GM23338 (cell line): ENCODE results near the gene CYGB. TPM values are rescaled to one million over a fixed set of nuclear protein-coding genes. Genes with fewer than 3 reads are reported as not detected.

Experiments used
- ATAC-seq: fragments of 200-7000 bp; cut with Tn5 transposase; 3 replicates; pipeline ENCODE4 v1.9.1; 2020
- DNase-seq: peaks from one replicate; pipeline ENCODE4 v3.0.0-alpha.2; 2015; ENCODE audit warnings: low spot score
- H2AFZ ChIP-seq: fragments of 200-600 bp; sonication (generic); 2 replicates; pipeline ENCODE4 v1.8.0; 2016; ENCODE audit warnings: antibody characterized with exemption, mild to moderate bottlenecking, moderate library complexity
- H3F3A ChIP-seq: fragments of 200-600 bp; sonication (generic); replicated peaks from 2 replicates; pipeline ENCODE4 v1.8.0; 2017; ENCODE audit warnings: antibody characterized with exemption, mixed run types, low read depth
- H3K27ac ChIP-seq: fragments of 200-600 bp; sonication (generic); 2 replicates; pipeline ENCODE4 v1.6.1; 2016; ENCODE audit warnings: low read depth
- H3K27me3 ChIP-seq: fragments of 200-600 bp; sonication (generic); 2 replicates; pipeline ENCODE4 v1.8.0; 2016; ENCODE audit warnings: mild to moderate bottlenecking, mixed run types, moderate library complexity; ENCODE audit not compliant: insufficient read depth
- H3K36me3 ChIP-seq: fragments of 200-600 bp; sonication (generic); 2 replicates; pipeline ENCODE4 v1.8.0; 2016; ENCODE audit warnings: mild to moderate bottlenecking; ENCODE audit not compliant: insufficient read depth
- H3K4me1 ChIP-seq: fragments of 200-600 bp; sonication (generic); 2 replicates; pipeline ENCODE4 v1.8.0; 2016; ENCODE audit warnings: mild to moderate bottlenecking, moderate library complexity; ENCODE audit not compliant: insufficient read depth
- H3K4me2 ChIP-seq: fragments of 200-600 bp; sonication (generic); 2 replicates; pipeline ENCODE4 v1.7.1; 2017; ENCODE audit warnings: mixed run types
- H3K4me3 ChIP-seq: fragments of 200-600 bp; sonication (generic); 2 replicates; pipeline ENCODE4 v1.6.1; 2016; ENCODE audit warnings: mixed run types
- H3K79me2 ChIP-seq: fragments of 200-600 bp; sonication (generic); replicated peaks from 2 replicates; pipeline ENCODE4 v1.8.0; 2017; ENCODE audit warnings: mild to moderate bottlenecking; ENCODE audit not compliant: insufficient read depth
- H3K9me2 ChIP-seq: fragments of 200-600 bp; sonication (generic); 2 replicates; pipeline ENCODE4 v1.8.0; 2017; ENCODE audit not compliant: insufficient read depth
- H4K20me1 ChIP-seq: fragments of 200-600 bp; sonication (generic); replicated peaks from 2 replicates; pipeline ENCODE4 v1.8.0; 2017; ENCODE audit warnings: mild to moderate bottlenecking; ENCODE audit not compliant: insufficient read depth
- H3K27ac Mint-ChIP-seq: 2 replicates; pipeline ENCODE4 v1.8.0; 2020; ENCODE audit warnings: inconsistent platforms, mild to moderate bottlenecking, moderate library complexity, mixed read lengths
- H3K27me3 Mint-ChIP-seq: 3 replicates; pipeline ENCODE4 v1.8.0; 2022; ENCODE audit warnings: low read depth, mild to moderate bottlenecking, moderate library complexity, mixed read lengths, inconsistent platforms; ENCODE audit not compliant: insufficient read depth, poor library complexity
- H3K36me3 Mint-ChIP-seq: 3 replicates; pipeline ENCODE4 v1.8.0; 2021; ENCODE audit warnings: low read depth, mild to moderate bottlenecking, inconsistent platforms, moderate library complexity, mixed read lengths
- H3K4me1 Mint-ChIP-seq: 3 replicates; pipeline ENCODE4 v1.8.0; 2020; ENCODE audit warnings: mild to moderate bottlenecking, inconsistent platforms, mixed read lengths
- H3K4me3 Mint-ChIP-seq: 3 replicates; pipeline ENCODE4 v1.8.0; 2021; ENCODE audit warnings: moderate library complexity, mild to moderate bottlenecking, inconsistent platforms, mixed read lengths
- H3K9me3 Mint-ChIP-seq: 3 replicates; pipeline ENCODE4 v1.8.0; 2020; ENCODE audit warnings: moderate library complexity, mild to moderate bottlenecking, inconsistent platforms, mixed read lengths
- CREB1 ChIP-seq: fragments of 250-450 bp; sonication (Bioruptor Pico); IDR thresholded peaks from 2 replicates; pipeline ENCODE4 v1.5.0; 2020; ENCODE audit warnings: low read depth, mild to moderate bottlenecking, moderate library complexity
- EZH2 ChIP-seq: fragments of 200-600 bp; sonication (generic); IDR thresholded peaks from one replicate; pipeline ENCODE4 v1.8.0; 2017; ENCODE audit warnings: antibody characterized with exemption, mild to moderate bottlenecking, low read depth; ENCODE audit not compliant: unreplicated experiment
- EZH2phosphoT487 ChIP-seq: fragments of 200-600 bp; sonication (generic); IDR thresholded peaks from one replicate; pipeline ENCODE4 v1.8.1; 2018; ENCODE audit warnings: antibody characterized with exemption; ENCODE audit not compliant: unreplicated experiment
- JUNB ChIP-seq: IDR thresholded peaks from one replicate; pipeline ENCODE4 v1.6.1; 2016; ENCODE audit warnings: antibody characterized with exemption; ENCODE audit not compliant: unreplicated experiment
- NANOG ChIP-seq: IDR thresholded peaks from 2 replicates; pipeline ENCODE4 v1.6.1; 2016; ENCODE audit warnings: antibody characterized with exemption, borderline replicate concordance
- POLR2AphosphoS5 ChIP-seq: IDR thresholded peaks from 2 replicates; pipeline ENCODE4 v1.6.1; 2016; ENCODE audit warnings: antibody characterized with exemption, low read depth
- STAT1 ChIP-seq: IDR thresholded peaks from one replicate; pipeline ENCODE4 v1.6.1; 2016; ENCODE audit warnings: antibody characterized with exemption; ENCODE audit not compliant: unreplicated experiment
- ZNF114 ChIP-seq: fragments of 250-450 bp; sonication (Bioruptor Pico); IDR thresholded peaks from 2 replicates; pipeline ENCODE4 v1.5.0; 2020; ENCODE audit warnings: mild to moderate bottlenecking, moderate library complexity
- ZNF331 ChIP-seq: fragments of 250-450 bp; sonication (Bioruptor Pico); IDR thresholded peaks from 2 replicates; pipeline ENCODE4 v1.5.0; 2020; ENCODE audit warnings: low read depth, mild to moderate bottlenecking, moderate library complexity
- polyA plus RNA-seq: library from polyadenylated mRNA; unstranded; fragments of >200 nt; fragmentation: Nextera tagmentation; extraction: Ambion mirVana; gene quantifications from 2 replicates; pipeline ENCODE4 v1.2.1, GENCODE V29; 2016
- total RNA-seq: library from RNA; depleted of rRNA; stranded (reverse); fragments of >200 nt; shearing (Covaris generic); gene quantifications from 2 replicates; pipeline ENCODE4 v1.2.3, GENCODE V29; 2014
- TF ChIP-seq, protein P1 (sequence below): IDR thresholded peaks from 2 replicates; pipeline ENCODE4 v1.6.1; 2016; ENCODE audit warnings: antibody characterized with exemption
- TF ChIP-seq, protein P2 (sequence below): IDR thresholded peaks from one replicate; pipeline ENCODE4 v1.6.1; 2018; ENCODE audit warnings: antibody characterized with exemption; ENCODE audit not compliant: unreplicated experiment
- TF ChIP-seq, protein P3 (sequence below): fragments of 250-450 bp; sonication (Bioruptor Pico); IDR thresholded peaks from 2 replicates; pipeline ENCODE4 v1.5.0; 2020; ENCODE audit warnings: mild to moderate bottlenecking, moderate library complexity
- TF ChIP-seq, protein P4 (sequence below), 2 experiments: fragments of 200-600 bp in 1 of 2; sonication (generic) in 1 of 2; conservative IDR thresholded peaks; 2 replicates each; pipeline versions ENCODE4 v1.5.1 to v1.6.1; 2016 to 2017; ENCODE audit warnings: antibody characterized with exemption in 2 of 2, low read depth in 2 of 2, mild to moderate bottlenecking in 2 of 2, moderate library complexity in 1 of 2

CYGB gene
- total and polyA plus RNA-seq, 2 experiments from 2014 or later: 1.2 to 1.7 TPM

DNA sequence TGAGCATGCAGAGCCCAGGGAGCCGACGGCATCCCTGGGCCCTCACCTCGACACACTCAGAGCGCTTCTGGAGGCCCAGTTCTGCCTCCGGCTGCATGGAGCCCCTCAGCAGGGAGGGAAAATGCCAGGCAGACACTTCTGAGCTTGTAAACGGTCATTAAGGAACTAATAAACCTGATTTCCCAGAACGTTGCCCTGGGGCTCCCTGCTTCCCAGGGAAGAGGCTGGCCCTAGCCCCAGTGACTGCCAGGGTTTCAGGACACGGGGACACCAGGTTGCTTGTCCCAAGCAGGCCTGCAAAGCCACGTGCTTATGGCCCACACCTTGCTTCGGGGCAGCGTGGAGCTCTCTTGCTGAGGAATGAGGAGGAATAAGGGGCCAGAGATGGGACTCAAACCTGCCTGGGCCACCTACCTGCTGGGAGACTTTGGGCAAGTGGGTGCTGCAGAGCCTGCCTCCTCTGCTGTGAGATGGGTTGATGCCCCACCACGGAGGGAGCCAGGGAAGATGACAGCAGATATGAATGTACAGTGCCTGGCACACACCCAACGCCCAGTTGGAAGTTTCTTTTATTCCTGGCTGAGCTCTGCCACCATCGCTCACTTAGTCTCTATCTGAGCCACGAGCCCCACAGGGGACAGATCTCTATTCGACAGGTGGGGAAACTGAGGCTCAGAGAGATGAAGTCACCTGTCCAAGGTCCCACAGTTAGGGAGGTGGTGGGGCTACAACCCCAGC is 41.7 kb downstream of the CYGB start:
- Histone ChIP-seq H3K27me3 (peaks cover 4% of the 10 kb centered on the region; the same call in 1 of the 2 replicates), H3K4me3 (no peak overlapping the region), H2AFZ (no peak overlapping the region), H3K9me2 (no peaks in the 10 kb centered on the region), H3K36me3 (no peaks in the 10 kb centered on the region), H3K4me2 (no peak overlapping the region), H3K4me1 (peaks cover 28% of the 10 kb centered on the region), H3K27ac (no peak overlapping the region), H3K79me2 (peaks cover 3% of the 10 kb centered on the region; the same call in 1 of the 2 replicates), H4K20me1 (peaks cover 12% of the 10 kb centered on the region), H3F3A (0 out of 2 replicates have a peak, but pooled peaks cover 3% of the 10 kb centered on the region)
- H3K4me3 Mint-ChIP-seq: no peak overlapping the region
- H3K27ac Mint-ChIP-seq: no peak overlapping the region
- peaks cover 53% of the 10 kb centered on the region for H3K4me1 Mint-ChIP-seq
- DNase-seq (no peak), ATAC-seq (no peak)
- H3K36me3 Mint-ChIP-seq: no peaks in the 10 kb centered on the region
- H3K27me3 Mint-ChIP-seq: peaks cover 20% of the 10 kb centered on the region
- H3K9me3 Mint-ChIP-seq: no peaks in the 10 kb centered on the region
- TF ChIP-seq EZH2: no peak
- no peak for TF ChIP-seq POLR2AphosphoS5
- no peak for TF ChIP-seq STAT1
- TF ChIP-seq, protein P1, sequence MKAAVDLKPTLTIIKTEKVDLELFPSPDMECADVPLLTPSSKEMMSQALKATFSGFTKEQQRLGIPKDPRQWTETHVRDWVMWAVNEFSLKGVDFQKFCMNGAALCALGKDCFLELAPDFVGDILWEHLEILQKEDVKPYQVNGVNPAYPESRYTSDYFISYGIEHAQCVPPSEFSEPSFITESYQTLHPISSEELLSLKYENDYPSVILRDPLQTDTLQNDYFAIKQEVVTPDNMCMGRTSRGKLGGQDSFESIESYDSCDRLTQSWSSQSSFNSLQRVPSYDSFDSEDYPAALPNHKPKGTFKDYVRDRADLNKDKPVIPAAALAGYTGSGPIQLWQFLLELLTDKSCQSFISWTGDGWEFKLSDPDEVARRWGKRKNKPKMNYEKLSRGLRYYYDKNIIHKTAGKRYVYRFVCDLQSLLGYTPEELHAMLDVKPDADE: no peak
- no peak for TF ChIP-seq ZNF331 (CRISPR knock-in tag)
- TF ChIP-seq JUNB: no peak
- TF ChIP-seq ZNF114: no peak
- TF ChIP-seq, protein P2, sequence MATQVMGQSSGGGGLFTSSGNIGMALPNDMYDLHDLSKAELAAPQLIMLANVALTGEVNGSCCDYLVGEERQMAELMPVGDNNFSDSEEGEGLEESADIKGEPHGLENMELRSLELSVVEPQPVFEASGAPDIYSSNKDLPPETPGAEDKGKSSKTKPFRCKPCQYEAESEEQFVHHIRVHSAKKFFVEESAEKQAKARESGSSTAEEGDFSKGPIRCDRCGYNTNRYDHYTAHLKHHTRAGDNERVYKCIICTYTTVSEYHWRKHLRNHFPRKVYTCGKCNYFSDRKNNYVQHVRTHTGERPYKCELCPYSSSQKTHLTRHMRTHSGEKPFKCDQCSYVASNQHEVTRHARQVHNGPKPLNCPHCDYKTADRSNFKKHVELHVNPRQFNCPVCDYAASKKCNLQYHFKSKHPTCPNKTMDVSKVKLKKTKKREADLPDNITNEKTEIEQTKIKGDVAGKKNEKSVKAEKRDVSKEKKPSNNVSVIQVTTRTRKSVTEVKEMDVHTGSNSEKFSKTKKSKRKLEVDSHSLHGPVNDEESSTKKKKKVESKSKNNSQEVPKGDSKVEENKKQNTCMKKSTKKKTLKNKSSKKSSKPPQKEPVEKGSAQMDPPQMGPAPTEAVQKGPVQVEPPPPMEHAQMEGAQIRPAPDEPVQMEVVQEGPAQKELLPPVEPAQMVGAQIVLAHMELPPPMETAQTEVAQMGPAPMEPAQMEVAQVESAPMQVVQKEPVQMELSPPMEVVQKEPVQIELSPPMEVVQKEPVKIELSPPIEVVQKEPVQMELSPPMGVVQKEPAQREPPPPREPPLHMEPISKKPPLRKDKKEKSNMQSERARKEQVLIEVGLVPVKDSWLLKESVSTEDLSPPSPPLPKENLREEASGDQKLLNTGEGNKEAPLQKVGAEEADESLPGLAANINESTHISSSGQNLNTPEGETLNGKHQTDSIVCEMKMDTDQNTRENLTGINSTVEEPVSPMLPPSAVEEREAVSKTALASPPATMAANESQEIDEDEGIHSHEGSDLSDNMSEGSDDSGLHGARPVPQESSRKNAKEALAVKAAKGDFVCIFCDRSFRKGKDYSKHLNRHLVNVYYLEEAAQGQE: no peak
- no peak for TF ChIP-seq CREB1 (CRISPR knock-in tag)
- no peak for TF ChIP-seq EZH2phosphoT487
- TF ChIP-seq, protein P3, sequence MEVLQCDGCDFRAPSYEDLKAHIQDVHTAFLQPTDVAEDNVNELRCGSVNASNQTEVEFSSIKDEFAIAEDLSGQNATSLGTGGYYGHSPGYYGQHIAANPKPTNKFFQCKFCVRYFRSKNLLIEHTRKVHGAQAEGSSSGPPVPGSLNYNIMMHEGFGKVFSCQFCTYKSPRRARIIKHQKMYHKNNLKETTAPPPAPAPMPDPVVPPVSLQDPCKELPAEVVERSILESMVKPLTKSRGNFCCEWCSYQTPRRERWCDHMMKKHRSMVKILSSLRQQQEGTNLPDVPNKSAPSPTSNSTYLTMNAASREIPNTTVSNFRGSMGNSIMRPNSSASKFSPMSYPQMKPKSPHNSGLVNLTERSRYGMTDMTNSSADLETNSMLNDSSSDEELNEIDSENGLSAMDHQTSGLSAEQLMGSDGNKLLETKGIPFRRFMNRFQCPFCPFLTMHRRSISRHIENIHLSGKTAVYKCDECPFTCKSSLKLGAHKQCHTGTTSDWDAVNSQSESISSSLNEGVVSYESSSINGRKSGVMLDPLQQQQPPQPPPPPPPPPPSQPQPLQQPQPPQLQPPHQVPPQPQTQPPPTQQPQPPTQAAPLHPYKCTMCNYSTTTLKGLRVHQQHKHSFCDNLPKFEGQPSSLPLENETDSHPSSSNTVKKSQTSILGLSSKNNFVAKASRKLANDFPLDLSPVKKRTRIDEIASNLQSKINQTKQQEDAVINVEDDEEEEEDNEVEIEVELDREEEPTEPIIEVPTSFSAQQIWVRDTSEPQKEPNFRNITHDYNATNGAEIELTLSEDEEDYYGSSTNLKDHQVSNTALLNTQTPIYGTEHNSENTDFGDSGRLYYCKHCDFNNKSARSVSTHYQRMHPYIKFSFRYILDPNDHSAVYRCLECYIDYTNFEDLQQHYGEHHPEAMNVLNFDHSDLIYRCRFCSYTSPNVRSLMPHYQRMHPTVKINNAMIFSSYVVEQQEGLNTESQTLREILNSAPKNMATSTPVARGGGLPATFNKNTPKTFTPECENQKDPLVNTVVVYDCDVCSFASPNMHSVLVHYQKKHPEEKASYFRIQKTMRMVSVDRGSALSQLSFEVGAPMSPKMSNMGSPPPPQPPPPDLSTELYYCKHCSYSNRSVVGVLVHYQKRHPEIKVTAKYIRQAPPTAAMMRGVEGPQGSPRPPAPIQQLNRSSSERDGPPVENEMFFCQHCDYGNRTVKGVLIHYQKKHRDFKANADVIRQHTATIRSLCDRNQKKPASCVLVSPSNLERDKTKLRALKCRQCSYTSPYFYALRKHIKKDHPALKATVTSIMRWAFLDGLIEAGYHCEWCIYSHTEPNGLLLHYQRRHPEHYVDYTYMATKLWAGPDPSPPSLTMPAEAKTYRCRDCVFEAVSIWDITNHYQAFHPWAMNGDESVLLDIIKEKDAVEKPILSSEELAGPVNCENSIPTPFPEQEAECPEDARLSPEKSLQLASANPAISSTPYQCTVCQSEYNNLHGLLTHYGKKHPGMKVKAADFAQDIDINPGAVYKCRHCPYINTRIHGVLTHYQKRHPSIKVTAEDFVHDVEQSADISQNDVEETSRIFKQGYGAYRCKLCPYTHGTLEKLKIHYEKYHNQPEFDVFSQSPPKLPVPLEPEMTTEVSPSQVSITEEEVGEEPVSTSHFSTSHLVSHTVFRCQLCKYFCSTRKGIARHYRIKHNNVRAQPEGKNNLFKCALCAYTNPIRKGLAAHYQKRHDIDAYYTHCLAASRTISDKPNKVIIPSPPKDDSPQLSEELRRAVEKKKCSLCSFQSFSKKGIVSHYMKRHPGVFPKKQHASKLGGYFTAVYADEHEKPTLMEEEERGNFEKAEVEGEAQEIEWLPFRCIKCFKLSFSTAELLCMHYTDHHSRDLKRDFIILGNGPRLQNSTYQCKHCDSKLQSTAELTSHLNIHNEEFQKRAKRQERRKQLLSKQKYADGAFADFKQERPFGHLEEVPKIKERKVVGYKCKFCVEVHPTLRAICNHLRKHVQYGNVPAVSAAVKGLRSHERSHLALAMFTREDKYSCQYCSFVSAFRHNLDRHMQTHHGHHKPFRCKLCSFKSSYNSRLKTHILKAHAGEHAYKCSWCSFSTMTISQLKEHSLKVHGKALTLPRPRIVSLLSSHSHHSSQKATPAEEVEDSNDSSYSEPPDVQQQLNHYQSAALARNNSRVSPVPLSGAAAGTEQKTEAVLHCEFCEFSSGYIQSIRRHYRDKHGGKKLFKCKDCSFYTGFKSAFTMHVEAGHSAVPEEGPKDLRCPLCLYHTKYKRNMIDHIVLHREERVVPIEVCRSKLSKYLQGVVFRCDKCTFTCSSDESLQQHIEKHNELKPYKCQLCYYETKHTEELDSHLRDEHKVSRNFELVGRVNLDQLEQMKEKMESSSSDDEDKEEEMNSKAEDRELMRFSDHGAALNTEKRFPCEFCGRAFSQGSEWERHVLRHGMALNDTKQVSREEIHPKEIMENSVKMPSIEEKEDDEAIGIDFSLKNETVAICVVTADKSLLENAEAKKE (CRISPR knock-in tag): no peak
- TF ChIP-seq, protein P4, sequence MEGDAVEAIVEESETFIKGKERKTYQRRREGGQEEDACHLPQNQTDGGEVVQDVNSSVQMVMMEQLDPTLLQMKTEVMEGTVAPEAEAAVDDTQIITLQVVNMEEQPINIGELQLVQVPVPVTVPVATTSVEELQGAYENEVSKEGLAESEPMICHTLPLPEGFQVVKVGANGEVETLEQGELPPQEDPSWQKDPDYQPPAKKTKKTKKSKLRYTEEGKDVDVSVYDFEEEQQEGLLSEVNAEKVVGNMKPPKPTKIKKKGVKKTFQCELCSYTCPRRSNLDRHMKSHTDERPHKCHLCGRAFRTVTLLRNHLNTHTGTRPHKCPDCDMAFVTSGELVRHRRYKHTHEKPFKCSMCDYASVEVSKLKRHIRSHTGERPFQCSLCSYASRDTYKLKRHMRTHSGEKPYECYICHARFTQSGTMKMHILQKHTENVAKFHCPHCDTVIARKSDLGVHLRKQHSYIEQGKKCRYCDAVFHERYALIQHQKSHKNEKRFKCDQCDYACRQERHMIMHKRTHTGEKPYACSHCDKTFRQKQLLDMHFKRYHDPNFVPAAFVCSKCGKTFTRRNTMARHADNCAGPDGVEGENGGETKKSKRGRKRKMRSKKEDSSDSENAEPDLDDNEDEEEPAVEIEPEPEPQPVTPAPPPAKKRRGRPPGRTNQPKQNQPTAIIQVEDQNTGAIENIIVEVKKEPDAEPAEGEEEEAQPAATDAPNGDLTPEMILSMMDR (conservative IDR thresholded peaks at IDR 0.05; ENCODE audit: low read depth in 2 of 2): no peak
- no peak for TF ChIP-seq NANOG
